GM19438 (cell line): ENCODE measurements around the gene DCAF6.

Experiments used
- ATAC-seq: cut with Tn5 transposase; IDR thresholded peaks from one replicate; pipeline ENCODE4 v1.9.1; 2021; ENCODE audit warnings: low read depth; ENCODE audit not compliant: unreplicated experiment

Gene DCAF6

DNA sequence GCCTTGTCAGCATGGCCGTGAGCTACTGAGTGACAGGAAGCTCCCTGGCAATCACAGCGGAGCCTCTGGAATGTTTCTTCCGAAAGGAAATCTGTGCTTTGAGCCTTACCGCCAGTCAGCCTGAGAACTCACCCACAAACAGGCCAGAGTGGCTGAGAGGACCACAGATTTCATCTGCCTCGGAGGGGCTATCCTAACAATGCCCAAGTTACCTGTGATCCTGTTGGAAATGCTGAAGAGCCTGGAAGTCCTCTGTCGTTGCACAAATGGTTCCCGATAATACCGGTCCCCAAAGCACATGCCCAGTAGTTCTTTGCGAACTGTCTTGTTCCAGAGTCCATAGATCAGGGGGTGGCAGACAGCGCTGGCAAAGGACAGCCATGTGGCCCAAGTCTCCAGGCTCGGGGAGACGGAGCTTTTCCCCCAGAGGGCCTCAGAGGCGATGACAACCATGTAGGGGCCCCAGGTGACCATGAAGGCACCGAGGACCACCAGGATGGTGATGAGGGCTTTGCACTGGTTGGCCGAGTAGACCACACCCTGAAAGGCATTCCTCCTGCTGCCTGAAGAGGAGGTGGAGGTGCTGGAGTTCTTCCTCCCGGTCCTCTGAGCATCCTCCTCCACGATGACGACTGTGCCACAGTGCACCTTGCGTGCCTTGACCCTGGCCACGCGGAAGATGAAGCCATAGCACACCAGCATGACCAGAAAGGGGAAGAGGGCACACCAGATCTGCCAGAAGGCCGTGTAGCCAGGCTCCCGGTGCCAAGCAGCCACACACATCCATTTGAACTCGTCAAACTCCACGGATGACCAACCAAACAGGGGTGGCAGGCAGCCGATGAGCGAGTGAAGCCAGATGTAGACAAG is 160.0 kb downstream of the DCAF6 start:
- ATAC-seq: no peak

DNA sequence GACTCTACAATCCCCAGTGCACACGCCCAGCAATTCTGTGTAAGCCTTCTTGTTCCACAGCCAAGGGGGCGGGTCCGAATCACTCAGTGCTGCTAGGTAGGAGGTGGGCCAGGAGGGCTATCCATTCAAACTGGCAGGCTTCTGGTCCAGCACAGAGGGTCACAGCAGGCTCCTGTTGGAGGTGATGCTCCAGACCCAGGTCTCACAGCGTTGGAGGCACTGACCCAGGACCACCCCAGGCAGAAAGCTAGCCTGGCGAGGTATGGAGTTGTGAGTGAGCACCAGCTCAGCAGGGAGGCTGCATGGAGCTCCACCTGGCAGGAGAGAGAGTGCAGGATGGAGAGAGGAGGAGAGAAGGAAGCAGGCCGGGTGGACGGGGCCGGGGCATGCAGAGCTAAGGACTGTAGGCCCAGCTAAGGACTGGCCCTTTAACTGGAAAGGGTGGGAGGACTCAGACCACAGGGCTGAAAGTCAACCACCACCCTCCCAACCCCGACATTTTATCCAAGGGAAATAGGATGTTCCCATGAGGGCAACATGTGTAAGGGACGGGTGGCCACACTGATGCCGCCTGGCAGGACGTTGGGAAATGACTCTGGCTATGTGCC is 161.5 kb downstream of the DCAF6 start:
- no peak for ATAC-seq

DNA sequence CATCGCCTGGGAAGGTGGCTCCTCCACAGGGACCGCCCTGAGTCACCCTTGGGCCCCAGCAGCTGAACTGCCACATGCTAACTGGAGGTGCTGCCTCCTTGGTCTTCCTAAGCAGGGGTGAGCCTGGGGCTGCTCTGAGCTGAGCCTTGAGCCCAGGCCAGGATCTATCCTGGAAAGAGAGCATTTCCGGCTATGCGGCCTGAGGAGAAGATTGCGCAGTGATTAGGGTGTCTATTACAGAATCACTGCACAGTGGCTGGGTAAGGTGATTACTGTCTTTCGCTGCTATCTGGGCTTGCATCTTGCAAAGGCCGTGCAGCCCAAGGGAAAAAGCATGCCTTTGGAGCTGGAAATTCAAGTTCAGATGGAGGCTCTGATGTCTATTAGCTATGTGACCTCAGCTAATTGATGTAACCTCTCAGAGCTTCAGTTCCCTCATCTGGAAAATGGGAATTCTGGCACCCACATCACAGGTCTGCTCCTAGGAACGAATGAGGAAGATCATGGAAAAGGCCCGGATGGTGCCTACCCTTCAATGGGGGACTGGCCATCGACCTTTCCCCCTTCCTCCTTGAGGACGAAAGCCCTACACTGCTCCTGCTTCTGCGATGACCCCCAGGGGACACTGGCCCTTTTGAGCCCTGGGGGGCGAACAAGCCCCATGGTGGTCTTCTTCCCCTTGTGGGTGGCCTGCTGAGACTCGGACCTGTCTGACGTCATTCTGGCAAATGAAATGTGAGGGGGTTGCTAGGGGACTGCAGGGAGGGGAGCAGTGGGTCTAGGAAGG is 162.2 kb downstream of the DCAF6 start:
- no peak for ATAC-seq

DNA sequence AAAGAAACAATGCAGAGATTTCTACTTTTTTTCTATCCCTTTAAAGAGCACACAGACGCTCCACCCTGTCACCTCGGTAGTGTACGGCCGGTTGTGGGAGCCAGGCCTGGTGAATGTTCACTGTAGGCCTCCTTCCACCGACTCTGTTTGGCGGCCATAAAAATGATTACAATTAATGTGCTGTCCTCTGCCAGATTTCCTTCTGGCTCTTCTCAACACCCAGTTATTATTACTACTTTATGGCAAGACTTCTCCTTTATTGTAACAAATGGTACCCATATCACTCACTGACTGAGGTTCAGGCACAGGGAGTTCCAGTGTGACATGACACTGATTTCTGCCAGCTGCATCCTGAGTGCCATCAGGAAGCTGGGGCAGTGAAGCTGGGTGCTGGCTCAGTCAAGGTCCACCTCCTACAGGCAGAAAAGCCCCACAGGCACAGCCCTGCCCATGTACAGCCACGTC is 162.9 kb downstream of the DCAF6 start:
- no peak for ATAC-seq

DNA sequence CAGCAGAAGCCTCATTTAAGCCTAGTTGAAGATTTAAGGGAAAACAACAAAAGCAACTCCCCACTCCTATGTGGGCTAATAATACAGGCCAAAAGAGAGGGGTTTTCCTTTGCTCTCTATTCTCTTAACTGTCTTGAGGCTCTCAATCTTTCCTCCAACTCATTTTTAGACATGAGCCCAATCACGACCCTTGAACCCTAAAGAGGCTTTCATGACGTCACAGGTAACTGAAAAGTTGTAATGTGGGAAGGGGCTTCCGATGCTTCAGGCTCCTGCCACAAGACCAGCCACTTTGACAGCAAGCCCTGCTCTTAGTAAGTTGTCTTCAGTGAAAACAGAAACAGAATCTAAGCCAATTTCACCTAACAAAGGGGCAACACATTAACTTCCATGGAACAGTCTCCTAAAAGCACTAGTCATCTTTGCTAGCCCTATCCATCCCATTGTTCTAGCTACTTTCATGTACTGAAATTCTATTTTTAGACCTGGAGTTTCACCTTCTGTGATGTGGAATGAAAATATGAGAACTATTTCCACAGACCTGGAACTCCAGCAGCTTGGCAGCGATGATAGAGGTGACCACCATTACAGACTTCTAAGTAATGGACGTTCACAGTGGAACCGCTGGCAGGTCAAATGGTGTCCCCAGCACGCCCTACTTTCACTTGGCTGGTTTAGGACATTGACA is 164.0 kb downstream of the DCAF6 start:
- ATAC-seq: no peak

DNA sequence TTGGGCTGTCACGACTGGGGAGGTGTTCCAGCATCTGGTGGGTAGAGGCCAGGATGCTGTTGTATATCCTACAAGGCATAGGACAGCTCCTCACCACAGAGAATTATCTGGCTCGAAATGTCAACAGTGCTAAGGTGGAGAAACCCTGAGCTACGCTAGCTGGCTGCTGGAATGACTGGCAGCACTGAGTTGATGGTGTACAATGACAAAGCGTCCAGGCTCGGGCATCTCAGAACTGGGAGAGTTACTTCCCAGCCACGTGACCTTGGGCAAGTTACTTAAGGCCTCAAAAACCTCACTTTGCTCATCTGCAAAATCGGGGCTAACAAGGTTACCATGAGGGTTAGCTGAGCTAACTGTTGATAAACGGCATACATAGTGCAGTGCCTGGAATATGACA is 164.9 kb downstream of the DCAF6 start:
- no peak for ATAC-seq

DNA sequence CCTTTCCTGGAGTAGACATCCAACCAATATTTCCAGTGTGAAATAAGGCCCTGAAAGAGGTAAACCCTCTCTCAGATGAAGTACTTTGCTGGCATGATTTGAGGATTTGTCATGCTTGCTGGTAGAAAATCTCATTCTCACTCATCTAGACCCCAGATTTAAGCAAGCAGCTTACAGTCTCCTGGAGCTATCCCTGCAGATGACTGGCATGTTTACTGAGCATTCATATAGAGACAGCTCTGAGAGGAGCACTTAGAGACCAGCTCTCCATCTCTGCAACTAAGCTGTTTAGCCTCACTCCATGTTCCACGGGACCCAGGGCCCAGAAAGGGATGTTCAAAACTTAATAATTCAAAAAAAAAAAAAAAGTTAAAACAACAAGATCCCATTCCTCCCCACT is 166.0 kb downstream of the DCAF6 start:
- ATAC-seq: no peak

DNA sequence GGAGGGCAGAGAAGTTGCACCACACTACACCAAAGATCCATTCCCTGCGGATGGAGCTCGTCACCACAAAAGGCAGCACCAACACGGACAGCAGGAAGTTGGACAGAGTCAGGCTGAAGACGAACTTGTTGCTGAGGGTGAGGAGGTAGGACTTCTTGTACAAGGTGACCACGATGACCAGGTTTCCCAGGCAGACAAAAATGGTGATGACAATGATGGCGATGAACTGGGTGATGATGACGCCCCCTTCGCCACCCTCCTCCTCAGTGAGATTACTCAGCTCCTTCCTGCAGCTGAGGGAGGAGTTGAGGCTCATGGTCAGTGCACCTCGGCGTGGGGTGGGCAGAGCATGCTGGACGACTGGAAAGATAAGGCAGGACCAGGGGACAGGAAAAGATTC is 168.1 kb downstream of the DCAF6 start:
- no peak for ATAC-seq

DNA sequence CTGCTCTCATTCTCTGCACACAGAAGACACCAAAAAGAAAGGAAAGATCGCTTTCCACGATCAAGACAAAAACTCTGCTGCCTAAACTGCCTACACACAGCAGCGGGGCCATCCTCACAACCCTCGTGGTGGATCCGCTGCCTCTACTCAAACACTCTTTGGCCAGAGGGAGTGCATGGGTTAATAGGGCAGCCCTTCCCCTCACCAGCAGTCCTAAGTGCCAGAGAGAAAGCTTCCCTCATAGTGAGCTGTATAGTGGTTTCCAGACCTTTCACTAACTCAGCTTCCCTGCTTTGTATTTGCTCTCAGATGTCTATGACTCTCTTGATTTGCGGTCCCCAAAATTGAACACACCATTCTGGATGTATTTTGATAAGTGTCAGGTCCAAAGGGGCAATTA is 169.4 kb downstream of the DCAF6 start:
- ATAC-seq: no peak

DNA sequence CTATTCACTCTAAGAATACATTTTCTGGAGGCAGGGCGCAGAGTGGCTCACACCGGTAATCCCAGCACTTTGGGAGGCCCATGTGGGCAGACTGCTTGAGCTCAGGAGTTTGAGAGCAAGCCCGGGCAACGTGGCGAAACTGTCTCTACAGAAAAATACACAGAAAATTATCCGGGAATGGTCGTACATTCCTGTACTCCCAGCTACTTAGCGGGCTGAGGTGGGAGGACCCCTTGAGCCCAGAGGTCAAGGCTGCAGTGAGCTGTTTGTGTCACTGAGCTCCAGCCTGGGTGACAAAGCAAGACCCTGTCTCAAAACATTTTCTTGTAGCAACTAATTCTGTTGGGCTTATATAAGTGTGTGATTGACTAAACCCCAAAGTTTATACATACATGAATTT is 169.8 kb downstream of the DCAF6 start:
- no peak for ATAC-seq

DNA sequence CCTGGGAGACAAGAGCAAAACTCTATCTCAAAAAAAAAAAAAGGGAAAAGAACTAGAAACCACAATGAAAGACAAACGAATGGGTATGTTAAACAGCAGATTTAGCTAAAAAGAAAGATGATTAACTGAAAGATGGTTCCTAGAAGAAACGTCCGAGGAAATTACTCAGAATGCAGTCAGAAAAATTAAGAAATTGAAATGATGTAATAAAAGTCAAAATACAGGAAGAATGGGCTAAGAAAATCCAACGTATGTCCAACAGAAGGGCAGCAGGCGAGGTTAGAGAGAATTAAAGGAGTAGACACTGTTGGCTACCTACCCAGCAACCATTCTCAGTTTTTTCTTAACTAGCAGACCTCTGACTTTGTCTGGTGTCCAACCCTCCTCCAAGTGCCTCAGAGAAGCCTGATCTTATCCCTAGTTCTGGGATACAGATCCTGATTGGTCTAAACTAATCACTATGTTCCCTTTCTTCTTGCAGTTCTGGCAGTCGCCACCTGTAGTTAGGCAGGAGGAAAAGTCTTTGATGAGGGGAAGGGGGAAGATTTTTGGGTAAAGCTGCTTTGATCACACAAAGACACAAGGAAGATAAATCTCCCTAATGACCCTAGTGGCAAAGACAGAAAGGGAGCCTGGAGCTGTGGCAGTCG is 174.5 kb downstream of the DCAF6 start:
- ATAC-seq: no peak

DNA sequence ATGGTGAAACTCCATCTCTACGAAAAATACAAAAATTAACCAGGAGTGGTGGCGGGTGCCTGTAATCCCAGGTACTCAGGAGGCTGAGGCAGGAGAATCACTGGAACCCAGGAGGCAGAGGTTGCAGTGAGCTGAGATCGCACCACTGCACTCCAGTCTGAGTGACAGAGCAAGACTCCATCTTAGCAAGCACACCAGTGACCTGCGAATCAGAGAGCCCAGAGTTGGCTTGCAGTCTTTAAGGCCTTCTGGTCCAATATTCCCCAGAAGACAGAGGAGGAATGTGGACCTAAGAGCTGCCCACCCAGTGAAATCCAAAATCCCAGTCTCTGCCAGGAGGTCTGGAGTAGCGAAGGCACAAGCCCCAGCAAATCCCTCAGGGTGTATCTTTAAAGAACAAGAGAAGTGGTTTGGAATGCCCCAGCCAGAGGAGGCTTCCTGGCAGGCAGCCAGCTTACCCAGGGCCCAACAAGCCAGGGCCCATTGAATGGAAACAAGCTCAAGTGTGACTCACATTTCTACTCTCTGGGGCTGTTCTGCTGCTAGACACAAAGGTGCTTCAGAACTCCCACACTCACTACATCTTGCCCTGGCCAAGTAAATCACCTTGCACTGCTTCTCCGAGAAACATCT is 176.3 kb downstream of the DCAF6 start:
- no peak for ATAC-seq

DNA sequence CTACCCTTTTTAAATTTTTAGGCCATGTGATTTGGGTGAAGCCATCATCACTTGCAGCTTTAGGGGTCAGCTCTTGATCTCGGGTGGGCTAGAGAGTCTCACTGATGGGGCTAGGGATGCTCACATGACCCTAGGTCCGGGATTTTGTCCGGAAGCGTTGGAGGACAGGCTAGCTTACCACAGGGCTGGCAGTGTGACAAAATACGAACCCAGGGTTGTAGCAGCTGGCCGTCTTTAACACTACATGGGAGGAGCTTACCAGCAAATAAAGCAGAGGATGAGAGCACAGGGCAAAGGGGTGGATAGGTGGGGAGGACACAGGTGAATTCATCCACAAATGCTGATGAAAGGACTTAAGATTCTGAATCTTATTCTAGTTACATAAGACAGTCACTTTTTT is 178.4 kb downstream of the DCAF6 start:
- no peak for ATAC-seq

DNA sequence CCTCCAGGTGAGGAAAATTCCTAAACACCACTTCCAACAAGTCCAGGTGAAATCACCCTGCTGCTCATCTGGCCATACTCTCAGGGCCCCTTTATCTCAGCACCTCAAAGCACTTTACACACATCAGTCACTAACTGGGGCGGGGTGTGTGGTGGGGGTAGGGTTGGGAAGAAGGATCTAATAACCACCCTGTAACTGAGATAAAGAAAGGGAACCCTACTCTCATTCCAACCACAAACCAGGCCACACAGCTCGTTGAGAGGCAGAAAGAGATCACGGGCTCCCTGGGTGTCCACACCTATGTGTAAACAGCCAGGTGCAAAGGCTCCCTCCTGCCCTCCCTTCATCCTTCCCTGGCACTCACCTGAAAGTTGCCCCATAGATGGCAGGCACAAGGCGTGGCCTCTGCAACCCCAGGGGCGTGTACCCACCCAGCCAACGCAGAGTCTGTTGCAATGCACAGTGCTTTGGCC is 179.9 kb downstream of the DCAF6 start:
- no peak for ATAC-seq

DNA sequence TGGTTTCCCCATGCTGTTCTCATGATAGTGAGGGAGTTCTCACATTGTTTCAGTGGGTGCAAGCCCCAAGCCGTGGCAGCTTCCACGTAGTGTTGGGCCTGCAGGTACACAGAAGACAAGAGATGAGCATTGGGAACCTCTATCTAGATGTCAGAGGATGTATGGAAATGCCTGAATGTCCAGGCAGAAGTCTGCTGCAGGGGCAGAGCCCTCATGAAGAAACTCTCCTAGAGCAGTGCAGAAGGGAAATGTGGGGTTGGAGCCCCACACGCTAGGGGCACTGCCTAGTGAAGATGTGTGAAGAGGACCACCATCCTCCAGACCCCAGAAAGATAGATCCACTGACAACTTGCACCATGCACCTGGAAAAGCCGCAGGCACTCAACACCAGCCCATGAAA is 183.3 kb downstream of the DCAF6 start:
- no peak for ATAC-seq

DNA sequence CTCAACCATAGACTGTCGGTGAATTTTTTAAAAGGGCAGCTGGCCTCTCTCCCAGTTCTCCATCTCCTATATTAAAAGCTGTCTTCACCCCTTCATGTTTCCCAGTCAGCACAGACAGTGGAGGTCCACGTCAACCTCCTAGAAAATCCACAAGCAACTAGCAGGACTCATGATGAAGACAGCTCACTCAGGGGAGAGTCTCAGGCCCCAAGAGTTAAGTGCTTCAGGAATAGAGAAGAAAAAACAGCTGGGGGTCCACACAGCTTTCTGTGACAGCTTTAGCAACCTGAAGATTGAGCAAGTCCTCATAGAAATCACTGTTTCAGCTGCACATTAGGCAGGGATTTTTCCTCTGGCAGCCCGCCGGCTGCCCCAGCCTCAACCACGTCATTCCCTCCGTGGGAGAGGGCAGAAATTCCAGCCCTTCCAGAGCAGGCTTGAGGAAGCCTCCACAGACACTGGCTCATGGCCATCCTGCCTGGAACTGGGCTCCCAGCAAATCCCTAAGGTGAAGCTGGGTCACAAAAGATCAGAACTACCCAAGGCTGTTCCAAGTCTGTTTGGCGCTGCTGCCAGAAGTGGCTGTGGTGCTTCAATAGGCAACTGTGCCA is 185.0 kb downstream of the DCAF6 start:
- no peak for ATAC-seq

DNA sequence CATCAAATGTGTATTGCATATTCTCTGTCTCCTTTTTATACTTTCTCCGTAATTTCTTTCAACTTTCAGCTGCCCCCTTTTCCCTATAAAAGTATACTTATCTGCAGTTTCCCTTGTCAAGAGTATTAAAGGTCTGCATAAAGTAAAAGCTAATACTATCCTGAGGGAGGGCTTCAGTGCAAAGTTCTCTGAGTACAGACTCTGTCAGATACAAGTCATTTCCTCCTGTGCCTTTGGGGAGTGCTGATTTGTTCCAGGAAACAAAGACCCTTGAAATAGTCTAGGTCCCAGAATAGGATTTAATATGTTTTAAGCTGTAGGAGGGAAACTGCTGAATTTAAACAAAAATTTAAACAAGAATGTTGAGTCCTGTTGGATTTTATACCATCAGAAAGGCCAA is 188.6 kb downstream of the DCAF6 start:
- no peak for ATAC-seq
